Esophagus muscularis mucosa (tissue), 3 donors: Measurements from ENCODE around the gene KRTAP10-7.

Experiments used
- EP300 ChIP-seq: sonication (generic); formaldehyde crosslinking; IDR thresholded peaks from one replicate; pipeline ENCODE4 v1.6.1; 2017; ENCODE audit warnings: antibody characterized with exemption
- TF ChIP-seq, protein P1 (sequence below), 3 experiments: fragments of 200-600 bp in 2 of 3; fragments of 450-650 bp in 1 of 3; sonication (generic) in 2 of 3; IDR thresholded peaks; one replicate each; pipeline ENCODE4 v1.5.1; 2017 to 2019; ENCODE audit warnings: antibody characterized with exemption in 3 of 3, mild to moderate bottlenecking in 2 of 3, moderate library complexity in 1 of 3

DNA sequence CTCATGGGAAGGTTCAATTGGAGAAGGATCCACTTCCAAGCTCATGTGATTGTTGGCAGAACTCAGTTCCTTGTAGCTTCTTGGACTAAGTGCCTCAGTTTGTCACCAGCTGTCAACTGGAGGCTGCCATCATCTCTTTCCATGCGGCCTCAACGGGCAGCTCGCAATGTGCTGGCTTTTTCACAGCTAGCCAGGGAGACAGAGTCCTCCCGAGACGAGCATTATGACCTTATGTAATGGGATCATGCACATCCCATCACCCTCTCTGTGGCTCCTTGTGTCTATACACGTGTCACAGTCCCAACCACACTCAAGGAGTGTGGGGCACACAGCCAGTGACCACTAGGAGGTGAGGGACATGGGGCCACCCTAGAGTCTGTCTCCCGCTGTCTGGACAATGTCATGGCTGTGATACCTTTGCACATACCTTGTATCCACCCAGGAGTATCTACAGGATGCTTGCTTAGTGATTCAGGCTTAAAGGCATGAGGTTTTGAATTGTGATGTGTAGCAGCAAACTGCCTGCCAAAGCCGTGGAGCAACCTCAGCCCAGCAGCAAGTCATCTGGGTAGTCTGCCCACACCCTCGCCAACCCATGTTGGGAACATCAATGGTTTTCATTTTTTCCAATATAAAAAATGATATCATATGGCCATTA lies 4.2 kb upstream of the KRTAP10-7 start:
- TF ChIP-seq, protein P1, sequence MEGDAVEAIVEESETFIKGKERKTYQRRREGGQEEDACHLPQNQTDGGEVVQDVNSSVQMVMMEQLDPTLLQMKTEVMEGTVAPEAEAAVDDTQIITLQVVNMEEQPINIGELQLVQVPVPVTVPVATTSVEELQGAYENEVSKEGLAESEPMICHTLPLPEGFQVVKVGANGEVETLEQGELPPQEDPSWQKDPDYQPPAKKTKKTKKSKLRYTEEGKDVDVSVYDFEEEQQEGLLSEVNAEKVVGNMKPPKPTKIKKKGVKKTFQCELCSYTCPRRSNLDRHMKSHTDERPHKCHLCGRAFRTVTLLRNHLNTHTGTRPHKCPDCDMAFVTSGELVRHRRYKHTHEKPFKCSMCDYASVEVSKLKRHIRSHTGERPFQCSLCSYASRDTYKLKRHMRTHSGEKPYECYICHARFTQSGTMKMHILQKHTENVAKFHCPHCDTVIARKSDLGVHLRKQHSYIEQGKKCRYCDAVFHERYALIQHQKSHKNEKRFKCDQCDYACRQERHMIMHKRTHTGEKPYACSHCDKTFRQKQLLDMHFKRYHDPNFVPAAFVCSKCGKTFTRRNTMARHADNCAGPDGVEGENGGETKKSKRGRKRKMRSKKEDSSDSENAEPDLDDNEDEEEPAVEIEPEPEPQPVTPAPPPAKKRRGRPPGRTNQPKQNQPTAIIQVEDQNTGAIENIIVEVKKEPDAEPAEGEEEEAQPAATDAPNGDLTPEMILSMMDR (IDR thresholded peaks at IDR 0.05) = no peak
- TF ChIP-seq EP300 = no peak
